Activated CD4-positive, alpha-beta T cell treated with anti-CD3 and anti-CD28 coated beads, Interleukin-2, amount 50 U/mL, for 1 hour (primary cell): ENCODE results near the gene BLVRB.
A peak's percentile ranks its signal among the peaks of the same experiment; 100 is the strongest.
"Not testable (repeated sequence)": the region's sequence is repeated elsewhere in the genome, so short reads cannot be mapped to it uniquely, and the experiment has no call there.

Source experiments
- DNase-seq: peaks from one replicate; pipeline ENCODE4 v3.0.0-alpha.2; 2020

BLVRB gene

GRCh38 chr19:40446263-40446784, 19.2 kb downstream of the BLVRB start:
- DNase-seq = no peak

- no peak for DNase-seq
Measured at GRCh38 chr19:40445780-40446262, 19.7 kb downstream of the BLVRB start.

- DNase-seq = no peak
Measured at GRCh38 chr19:40444825-40445312, 20.7 kb downstream of the BLVRB start.

GRCh38 chr19:40444000-40444824, 21.3 kb downstream of the BLVRB start, which contains the start of gene SERTAD3:
Gene SERTAD3 (minus strand): TSS chr19:40444335. CDS start chr19:40442080, 2,255 bp downstream.
- DNase-seq = peak; percentile 96

GRCh38 chr19:40443131-40443999, 22.2 kb downstream of the BLVRB start:
- DNase-seq = peak; percentile 99

- DNase-seq = no peak
Measured at GRCh38 chr19:40442328-40443130, 23.0 kb downstream of the BLVRB start.

- no peak for DNase-seq
Measured at GRCh38 chr19:40441719-40442253, 23.8 kb downstream of the BLVRB start.

GRCh38 chr19:40438284-40438683, 27.3 kb downstream of the BLVRB start:
- no peak for DNase-seq

- DNase-seq = peak; percentile 30
Measured at GRCh38 chr19:40433391-40434216, 31.9 kb downstream of the BLVRB start.

- DNase-seq = not testable (repeated sequence)
Measured at GRCh38 chr19:40432760-40433159, 32.8 kb downstream of the BLVRB start.

GRCh38 chr19:40431698-40432097, 33.8 kb downstream of the BLVRB start:
- DNase-seq = no peak

GRCh38 chr19:40430242-40430641, 35.3 kb downstream of the BLVRB start:
- DNase-seq = not testable (repeated sequence)

- not testable (repeated sequence) for DNase-seq
Measured at GRCh38 chr19:40428197-40428596, 37.3 kb downstream of the BLVRB start.

GRCh38 chr19:40425450-40426287, 39.9 kb downstream of the BLVRB start, which contains the start of gene SERTAD1:
Gene SERTAD1 (minus strand): TSS chr19:40425992. CDS start chr19:40423546, 2,446 bp downstream.
- DNase-seq = peak; percentile 100

- no peak for DNase-seq
Measured at GRCh38 chr19:40424637-40425449, 40.7 kb downstream of the BLVRB start.

GRCh38 chr19:40423938-40424337, 41.6 kb downstream of the BLVRB start:
- no peak for DNase-seq

- DNase-seq = no peak
Measured at GRCh38 chr19:40422748-40423566, 42.6 kb downstream of the BLVRB start.
